HEK293 (cell line): ENCODE results near the gene PLCB1.

ENCODE experiments used
- CTCF ChIA-PET: fragments of 350-600 bp; formaldehyde crosslinking; extraction: SDS; loops from one replicate; lab custom pipeline; 2021; ENCODE audit warnings: antibody characterized with exemption; lab: Yijun Ruan, JAX
- POLR2A ChIA-PET: fragments of 300-600 bp; formaldehyde crosslinking; extraction: SDS; loops from one replicate; lab custom pipeline; 2020; ENCODE audit warnings: antibody characterized with exemption, inconsistent platforms; lab: Yijun Ruan, JAX
- H3K27ac ChIP-seq: fragments of 200-500 bp; sonication (Bioruptor generic); 2 replicates; pipeline ENCODE4 v1.5.1; 2014; ENCODE audit warnings: low read depth, low read length, control low read depth, inconsistent platforms; ENCODE audit errors: extremely low read depth
- H3K36me3 ChIP-seq, 2 experiments: fragments of 200-500 bp in 1 of 2; sonication (Bioruptor generic) in 1 of 2; 1 replicate in 1 of 2; 2 replicates in 1 of 2; pipeline ENCODE4 v1.5.1; 2014 to 2017; ENCODE audit warnings: inconsistent platforms in 2 of 2, low read length in 2 of 2; ENCODE audit not compliant: control insufficient read depth in 2 of 2, insufficient read depth in 1 of 2
- H3K4me1 ChIP-seq: fragments of 200-500 bp; sonication (Bioruptor generic); 2 replicates; pipeline ENCODE4 v1.5.1; 2014; ENCODE audit warnings: mild to moderate bottlenecking, low read length, inconsistent platforms; ENCODE audit not compliant: control insufficient read depth, insufficient read depth
- H3K4me3 ChIP-seq: 2 replicates; pipeline ENCODE4 v1.5.1; 2011; ENCODE audit warnings: low read depth, mild to moderate bottlenecking, control low read depth, low read length, moderate library complexity
- H3K9me3 ChIP-seq: fragments of 200-500 bp; sonication (Bioruptor generic); 2 replicates; pipeline ENCODE4 v1.5.1; 2014; ENCODE audit warnings: low read depth, low read length, inconsistent platforms; ENCODE audit not compliant: control insufficient read depth, insufficient read depth
- KLF1 ChIP-seq: fragments of 450-650 bp; formaldehyde crosslinking; IDR thresholded peaks from 2 replicates; pipeline ENCODE4 v1.5.1; 2016; ENCODE audit warnings: missing biosample characterization, missing genetic modification characterization
- KLF16 ChIP-seq: fragments of 450-650 bp; formaldehyde crosslinking; IDR thresholded peaks from 2 replicates; pipeline ENCODE4 v1.5.1; 2017; ENCODE audit warnings: missing biosample characterization, missing genetic modification characterization
- MYNN ChIP-seq: fragments of 450-650 bp; formaldehyde crosslinking; IDR thresholded peaks from 2 replicates; pipeline ENCODE4 v1.5.1; 2016; ENCODE audit warnings: missing biosample characterization, missing genetic modification characterization, borderline replicate concordance
- SCRT2 ChIP-seq: fragments of 450-650 bp; formaldehyde crosslinking; IDR thresholded peaks from 2 replicates; pipeline ENCODE4 v1.5.1; 2016; ENCODE audit warnings: missing biosample characterization, missing genetic modification characterization
- YY2 ChIP-seq: fragments of 450-650 bp; formaldehyde crosslinking; IDR thresholded peaks from 2 replicates; pipeline ENCODE4 v1.5.1; 2016; ENCODE audit warnings: missing biosample characterization, missing genetic modification characterization
- ZNF133 ChIP-seq: fragments of 450-650 bp; formaldehyde crosslinking; IDR thresholded peaks from 2 replicates; pipeline ENCODE4 v1.5.1; 2016; ENCODE audit warnings: missing biosample characterization, missing genetic modification characterization
- ZNF174 ChIP-seq: fragments of 450-650 bp; formaldehyde crosslinking; IDR thresholded peaks from 2 replicates; pipeline ENCODE4 v1.5.0; 2017; ENCODE audit warnings: missing biosample characterization, mild to moderate bottlenecking, missing genetic modification characterization
- ZNF2 ChIP-seq: fragments of 450-650 bp; formaldehyde crosslinking; IDR thresholded peaks from 2 replicates; pipeline ENCODE4 v1.5.1; 2016; ENCODE audit warnings: missing biosample characterization, missing genetic modification characterization
- ZNF221 ChIP-seq: fragments of 450-650 bp; formaldehyde crosslinking; IDR thresholded peaks from 2 replicates; pipeline ENCODE4 v1.5.1; 2017; ENCODE audit warnings: missing biosample characterization, missing genetic modification characterization, borderline replicate concordance
- ZNF302 ChIP-seq: fragments of 450-650 bp; formaldehyde crosslinking; IDR thresholded peaks from 2 replicates; pipeline ENCODE4 v1.5.1; 2016; ENCODE audit warnings: missing biosample characterization, missing genetic modification characterization, low read depth
- ZNF311 ChIP-seq: fragments of 450-650 bp; formaldehyde crosslinking; IDR thresholded peaks from 2 replicates; pipeline ENCODE4 v1.5.1; 2017; ENCODE audit warnings: missing biosample characterization, missing genetic modification characterization, borderline replicate concordance
- ZNF354C ChIP-seq: fragments of 450-650 bp; formaldehyde crosslinking; IDR thresholded peaks from 2 replicates; pipeline ENCODE4 v1.5.1; 2016; ENCODE audit warnings: missing biosample characterization, missing genetic modification characterization, low read depth, borderline replicate concordance
- ZNF366 ChIP-seq: fragments of 450-650 bp; formaldehyde crosslinking; conservative IDR thresholded peaks from 2 replicates; pipeline ENCODE4 v1.5.1; 2016; ENCODE audit warnings: missing biosample characterization, missing genetic modification characterization
- ZNF510 ChIP-seq: fragments of 450-650 bp; formaldehyde crosslinking; IDR thresholded peaks from 2 replicates; pipeline ENCODE4 v1.5.1; 2018; ENCODE audit warnings: mild to moderate bottlenecking, missing genetic modification characterization, missing biosample characterization; ENCODE audit not compliant: insufficient replicate concordance
- ZNF560 ChIP-seq: fragments of 450-650 bp; formaldehyde crosslinking; IDR thresholded peaks from 2 replicates; pipeline ENCODE4 v1.5.1; 2017; ENCODE audit warnings: missing biosample characterization, missing genetic modification characterization, borderline replicate concordance
- ZNF660 ChIP-seq: fragments of 450-650 bp; IDR thresholded peaks from 2 replicates; pipeline ENCODE4 v1.5.1; 2018; ENCODE audit warnings: missing biosample characterization, mild to moderate bottlenecking, missing genetic modification characterization
- ZSCAN30 ChIP-seq: fragments of 450-650 bp; IDR thresholded peaks from 2 replicates; pipeline ENCODE4 v1.5.1; 2018; ENCODE audit warnings: missing biosample characterization, mild to moderate bottlenecking, missing genetic modification characterization, moderate library complexity
- TF ChIP-seq, protein P1 (sequence below): fragments of 450-650 bp; formaldehyde crosslinking; IDR thresholded peaks from 2 replicates; pipeline ENCODE4 v1.5.1; 2016; ENCODE audit warnings: missing biosample characterization, missing genetic modification characterization
- TF ChIP-seq, protein P2 (sequence below): fragments of 450-650 bp; formaldehyde crosslinking; IDR thresholded peaks from 2 replicates; pipeline ENCODE4 v1.5.1; 2016; ENCODE audit warnings: missing biosample characterization, missing genetic modification characterization
- TF ChIP-seq, protein P3 (sequence below): fragments of 450-650 bp; formaldehyde crosslinking; IDR thresholded peaks from 2 replicates; pipeline ENCODE4 v1.5.1; 2017; ENCODE audit warnings: missing biosample characterization, missing genetic modification characterization
- TF ChIP-seq, protein P4 (sequence below): fragments of 450-650 bp; formaldehyde crosslinking; optimal IDR thresholded peaks from 2 replicates; pipeline ENCODE3; 2016; ENCODE audit warnings: missing biosample characterization, mild to moderate bottlenecking, missing genetic modification characterization

PLCB1 gene

DNA sequence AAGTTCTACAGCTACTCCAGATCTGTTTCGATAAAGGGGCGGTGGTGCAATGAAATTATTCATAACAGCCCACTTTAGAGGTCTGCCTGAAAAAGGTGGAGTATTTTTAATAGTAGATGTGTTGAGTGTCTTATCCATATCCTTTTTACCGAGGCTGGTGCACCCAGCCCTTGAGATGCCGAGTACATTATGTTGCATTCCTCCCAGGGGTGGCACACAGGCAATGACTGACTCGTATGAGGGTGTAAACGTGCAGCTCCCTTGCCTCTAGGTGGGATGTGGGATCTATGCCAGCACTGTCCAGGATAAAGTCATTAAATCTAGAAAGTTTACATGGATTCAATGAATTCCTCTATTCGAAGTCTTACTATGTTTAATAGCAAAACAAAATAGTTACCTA lies 355.6 kb downstream of the PLCB1 start:
- TF ChIP-seq KLF1 (tag by site-specific recombination) (peak; percentile 51; the same call in 1 of the 2 replicates), ZNF660 (tag by site-specific recombination) (no peak)
- H3K36me3 ChIP-seq = no peaks in the 10 kb centered on the region
- H3K9me3 ChIP-seq = no peaks in the 10 kb centered on the region
- ChIA-PET POLR2A (no interaction called here), CTCF (interaction anchor here (0.6 kb wide), 1 partner anchor 115 kb away, joined by 3 read pairs; no protein-coding TSS in a partner anchor)
- H3K4me3 ChIP-seq = no peak overlapping the region
- no peak overlapping the region for H3K27ac ChIP-seq
- 0 out of 2 replicates have a peak, but pooled peaks cover 4% of the 10 kb centered on the region for H3K4me1 ChIP-seq

DNA sequence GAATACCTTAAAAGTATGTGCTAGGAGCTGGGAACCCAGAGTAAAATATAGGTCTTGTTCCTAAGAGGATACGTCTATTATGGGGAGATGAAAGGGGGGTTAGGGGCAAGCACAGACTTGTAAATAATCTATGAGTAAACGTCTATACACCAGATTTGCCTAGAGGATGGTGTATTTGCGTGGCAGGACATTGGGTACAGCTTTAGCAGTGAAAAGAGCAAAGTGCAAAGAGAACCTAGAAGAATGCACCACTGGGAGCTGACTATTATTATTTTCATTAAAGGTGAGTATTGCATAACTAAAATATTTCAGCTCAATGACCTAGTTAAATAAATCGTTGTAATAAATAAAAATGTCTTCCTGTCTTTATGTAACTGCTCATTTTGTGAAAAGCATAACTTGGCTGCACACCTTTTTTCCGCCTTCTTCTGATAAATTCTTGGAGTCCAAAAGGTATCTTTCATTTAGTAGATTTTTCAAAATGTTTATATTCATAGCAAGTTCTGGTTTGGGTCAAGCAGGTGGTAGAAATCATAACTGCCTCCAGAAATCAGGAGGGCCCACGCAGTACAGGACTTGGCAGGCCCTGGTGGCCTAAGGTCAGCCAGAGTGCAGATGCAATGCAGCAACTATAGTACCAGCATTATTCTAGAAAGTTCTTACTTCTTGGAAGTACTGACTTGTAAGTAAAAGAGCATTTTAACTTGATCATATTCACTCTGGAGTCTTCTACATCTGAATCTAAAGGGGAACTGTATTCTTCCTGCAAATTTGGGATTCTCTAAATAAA lies 357.2 kb downstream of the PLCB1 start:
- no peaks in the 10 kb centered on the region for H3K9me3 ChIP-seq
- CTCF ChIA-PET = interaction anchor here (0.5 to 0.6 kb wide), 3 partner anchors 21 to 1675 kb away, joined by 3 read pairs; no protein-coding TSS in a partner anchor
- H3K4me3 ChIP-seq = no peak overlapping the region
- H3K4me1 ChIP-seq = 0 out of 2 replicates have a peak, but pooled peaks cover 4% of the 10 kb centered on the region
- H3K36me3 ChIP-seq = no peaks in the 10 kb centered on the region
- POLR2A ChIA-PET = no interaction called here
- no peak overlapping the region for H3K27ac ChIP-seq
- TF ChIP-seq, protein P1, sequence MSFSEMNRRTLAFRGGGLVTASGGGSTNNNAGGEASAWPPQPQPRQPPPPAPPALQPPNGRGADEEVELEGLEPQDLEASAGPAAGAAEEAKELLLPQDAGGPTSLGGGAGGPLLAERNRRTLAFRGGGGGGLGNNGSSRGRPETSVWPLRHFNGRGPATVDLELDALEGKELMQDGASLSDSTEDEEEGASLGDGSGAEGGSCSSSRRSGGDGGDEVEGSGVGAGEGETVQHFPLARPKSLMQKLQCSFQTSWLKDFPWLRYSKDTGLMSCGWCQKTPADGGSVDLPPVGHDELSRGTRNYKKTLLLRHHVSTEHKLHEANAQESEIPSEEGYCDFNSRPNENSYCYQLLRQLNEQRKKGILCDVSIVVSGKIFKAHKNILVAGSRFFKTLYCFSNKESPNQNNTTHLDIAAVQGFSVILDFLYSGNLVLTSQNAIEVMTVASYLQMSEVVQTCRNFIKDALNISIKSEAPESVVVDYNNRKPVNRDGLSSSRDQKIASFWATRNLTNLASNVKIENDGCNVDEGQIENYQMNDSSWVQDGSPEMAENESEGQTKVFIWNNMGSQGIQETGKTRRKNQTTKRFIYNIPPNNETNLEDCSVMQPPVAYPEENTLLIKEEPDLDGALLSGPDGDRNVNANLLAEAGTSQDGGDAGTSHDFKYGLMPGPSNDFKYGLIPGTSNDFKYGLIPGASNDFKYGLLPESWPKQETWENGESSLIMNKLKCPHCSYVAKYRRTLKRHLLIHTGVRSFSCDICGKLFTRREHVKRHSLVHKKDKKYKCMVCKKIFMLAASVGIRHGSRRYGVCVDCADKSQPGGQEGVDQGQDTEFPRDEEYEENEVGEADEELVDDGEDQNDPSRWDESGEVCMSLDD = no peak
- TF ChIP-seq ZNF302 (no peak), ZNF366 (tag by site-specific recombination) (no peak), ZNF560 (no peak), ZNF133 (tag by site-specific recombination) (no peak), ZNF2 (no peak), ZNF174 (tag by site-specific recombination) (no peak), ZSCAN30 (tag by site-specific recombination) (no peak), SCRT2 (no peak), ZNF354C (no peak), ZNF221 (no peak), YY2 (tag by site-specific recombination) (no peak), ZNF510 (tag by site-specific recombination) (no peak), KLF16 (tag by site-specific recombination) (no peak), ZNF311 (tag by site-specific recombination) (no peak), MYNN (tag by site-specific recombination) (no peak)
- TF ChIP-seq, protein P2, sequence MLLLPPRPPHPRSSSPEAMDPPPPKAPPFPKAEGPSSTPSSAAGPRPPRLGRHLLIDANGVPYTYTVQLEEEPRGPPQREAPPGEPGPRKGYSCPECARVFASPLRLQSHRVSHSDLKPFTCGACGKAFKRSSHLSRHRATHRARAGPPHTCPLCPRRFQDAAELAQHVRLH = no peak
- TF ChIP-seq, protein P3, sequence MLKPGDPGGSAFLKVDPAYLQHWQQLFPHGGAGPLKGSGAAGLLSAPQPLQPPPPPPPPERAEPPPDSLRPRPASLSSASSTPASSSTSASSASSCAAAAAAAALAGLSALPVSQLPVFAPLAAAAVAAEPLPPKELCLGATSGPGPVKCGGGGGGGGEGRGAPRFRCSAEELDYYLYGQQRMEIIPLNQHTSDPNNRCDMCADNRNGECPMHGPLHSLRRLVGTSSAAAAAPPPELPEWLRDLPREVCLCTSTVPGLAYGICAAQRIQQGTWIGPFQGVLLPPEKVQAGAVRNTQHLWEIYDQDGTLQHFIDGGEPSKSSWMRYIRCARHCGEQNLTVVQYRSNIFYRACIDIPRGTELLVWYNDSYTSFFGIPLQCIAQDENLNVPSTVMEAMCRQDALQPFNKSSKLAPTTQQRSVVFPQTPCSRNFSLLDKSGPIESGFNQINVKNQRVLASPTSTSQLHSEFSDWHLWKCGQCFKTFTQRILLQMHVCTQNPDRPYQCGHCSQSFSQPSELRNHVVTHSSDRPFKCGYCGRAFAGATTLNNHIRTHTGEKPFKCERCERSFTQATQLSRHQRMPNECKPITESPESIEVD = no peak
- TF ChIP-seq, protein P4, sequence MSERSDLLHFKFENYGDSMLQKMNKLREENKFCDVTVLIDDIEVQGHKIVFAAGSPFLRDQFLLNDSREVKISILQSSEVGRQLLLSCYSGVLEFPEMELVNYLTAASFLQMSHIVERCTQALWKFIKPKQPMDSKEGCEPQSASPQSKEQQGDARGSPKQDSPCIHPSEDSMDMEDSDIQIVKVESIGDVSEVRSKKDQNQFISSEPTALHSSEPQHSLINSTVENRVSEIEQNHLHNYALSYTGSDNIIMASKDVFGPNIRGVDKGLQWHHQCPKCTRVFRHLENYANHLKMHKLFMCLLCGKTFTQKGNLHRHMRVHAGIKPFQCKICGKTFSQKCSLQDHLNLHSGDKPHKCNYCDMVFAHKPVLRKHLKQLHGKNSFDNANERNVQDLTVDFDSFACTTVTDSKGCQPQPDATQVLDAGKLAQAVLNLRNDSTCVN (tag by site-specific recombination) = no peak
